Peyer's patch (tissue), 4 donors: Measurements from ENCODE around the gene GNG4.

Experiments used
- CTCF ChIP-seq, 6 experiments: fragments of 450-650 bp in 4 of 6; fragments of 200-600 bp in 2 of 6; sonication (generic) in 1 of 6; IDR thresholded peaks; one replicate each; pipeline ENCODE4 v1.5.1; 2017 to 2019; ENCODE audit warnings: antibody characterized with exemption in 6 of 6, mild to moderate bottlenecking in 3 of 6, moderate library complexity in 1 of 6
- POLR2A ChIP-seq, 2 donors: fragments of 450-650 bp; IDR thresholded peaks; one replicate each; pipeline ENCODE4 v1.5.1; 2017; ENCODE audit warnings: antibody characterized with exemption in 2 of 2, mild to moderate bottlenecking in 2 of 2, moderate library complexity in 2 of 2

GRCh38 chr1:235644693-235645305 is 4.8 kb downstream of the GNG4 start:
- TF ChIP-seq POLR2A (IDR thresholded peaks at IDR 0.05) (no peak), CTCF (IDR thresholded peaks at IDR 0.05) (no peak)
